ENCODE data around the gene LENG8.
"Not testable (repeated sequence)": the region's sequence is repeated elsewhere in the genome, so short reads cannot be mapped to it uniquely, and the experiment has no call there.

Gene LENG8

GRCh38 chr19:54492568-54492967, 43.6 kb downstream of the LENG8 start:
- no peak for DNase-seq
- H3K27me3 ChIP-seq (ENCODE audit: insufficient read depth, low read length, poor library complexity), result no peaks in the 10 kb centered on the region
- ATAC-seq (ENCODE audit: insufficient read depth, low read depth), result peak; percentile 64; the same call in 2 of the 3 replicates

GRCh38 chr19:54493056-54493455, 44.1 kb downstream of the LENG8 start:
- H3K4me1 ChIP-seq (ENCODE audit: insufficient read depth, low read length), result peaks cover 11% of the 10 kb centered on the region
- H3K9ac ChIP-seq (ENCODE audit: low read depth, low read length), result peak overlapping the region; percentile 41

More at GRCh38 chr19:54492568-54492967, 43.6 kb downstream of the LENG8 start:
- peaks cover 6% of the 10 kb centered on the region; the same call in 1 of the 2 replicates for H3K4me1 ChIP-seq (ENCODE audit: insufficient read depth, low read length)
- H3K36me3 ChIP-seq (ENCODE audit: insufficient read depth, low read length), result no peaks in the 10 kb centered on the region
- peak overlapping the region; percentile 41; the same call in 1 of the 2 replicates for H3K9ac ChIP-seq (ENCODE audit: low read depth, low read length)
- no peaks in the 10 kb centered on the region for H3K9me3 ChIP-seq (ENCODE audit: insufficient read depth, low read length, severe bottlenecking)
- peaks cover 2% of the 10 kb centered on the region; the same call in 1 of the 2 replicates for H3K79me2 ChIP-seq (ENCODE audit: insufficient read depth, low read length)
- no peak for TF ChIP-seq EZH2 (IDR thresholded peaks at IDR 0.05; ENCODE audit: borderline replicate concordance, low read depth, low read length, severe bottlenecking)
- no peak for TF ChIP-seq CTCF (IDR thresholded peaks at IDR 0.05; ENCODE audit: borderline replicate concordance, extremely low read depth, low read length, poor library complexity, severe bottlenecking)
- no peak overlapping the region for H2AFZ ChIP-seq (ENCODE audit: low read depth, low read length)
- H3K4me3 ChIP-seq (ENCODE audit: low read depth in 1 of 2, low read length in 2 of 2), result no peak overlapping the region
- H3K4me2 ChIP-seq (ENCODE audit: insufficient read depth, low read length), result no peak overlapping the region
- no peak overlapping the region for H3K27ac ChIP-seq (ENCODE audit: low read length)
- no peaks in the 10 kb centered on the region; the same call in 1 of the 2 replicates for H4K20me1 ChIP-seq (ENCODE audit: insufficient read depth, low read length)

GRCh38 chr19:54493967-54494585, 45.1 kb downstream of the LENG8 start:
- Histone ChIP-seq H3K79me2 (ENCODE audit: insufficient read depth, low read length) (peaks cover 5% of the 10 kb centered on the region; the same call in 1 of the 2 replicates), H3K4me2 (ENCODE audit: insufficient read depth, low read length) (no peak overlapping the region), H4K20me1 (ENCODE audit: insufficient read depth, low read length) (no peaks in the 10 kb centered on the region; the same call in 1 of the 2 replicates), H3K9ac (ENCODE audit: low read depth, low read length) (no peak overlapping the region), H3K4me1 (ENCODE audit: insufficient read depth, low read length) (peaks cover 21% of the 10 kb centered on the region), H2AFZ (ENCODE audit: low read depth, low read length) (no peak overlapping the region), H3K27me3 (ENCODE audit: insufficient read depth, low read length, poor library complexity) (peaks cover 1% of the 10 kb centered on the region), H3K27ac (ENCODE audit: low read length) (no peak overlapping the region), H3K4me3 (ENCODE audit: low read depth in 1 of 2, low read length in 2 of 2) (no peak overlapping the region), H3K9me3 (ENCODE audit: insufficient read depth, low read length, severe bottlenecking) (no peaks in the 10 kb centered on the region), H3K36me3 (ENCODE audit: insufficient read depth, low read length) (no peaks in the 10 kb centered on the region)
- no peak for DNase-seq
- ATAC-seq (ENCODE audit: insufficient read depth, low read depth), result no peak
- TF ChIP-seq EZH2 (IDR thresholded peaks at IDR 0.05; ENCODE audit: borderline replicate concordance, low read depth, low read length, severe bottlenecking) (no peak), CTCF (IDR thresholded peaks at IDR 0.05; ENCODE audit: borderline replicate concordance, extremely low read depth, low read length, poor library complexity, severe bottlenecking) (no peak)

More at GRCh38 chr19:54493056-54493455, 44.1 kb downstream of the LENG8 start:
- not testable (repeated sequence) for H4K20me1 ChIP-seq (ENCODE audit: insufficient read depth, low read length); ATAC-seq (ENCODE audit: insufficient read depth, low read depth); H3K4me2 ChIP-seq (ENCODE audit: insufficient read depth, low read length); H3K36me3 ChIP-seq (ENCODE audit: insufficient read depth, low read length); DNase-seq; H3K79me2 ChIP-seq (ENCODE audit: insufficient read depth, low read length); H3K9me3 ChIP-seq (ENCODE audit: insufficient read depth, low read length, severe bottlenecking); H2AFZ ChIP-seq (ENCODE audit: low read depth, low read length); H3K27me3 ChIP-seq (ENCODE audit: insufficient read depth, low read length, poor library complexity)
- peak overlapping the region in 1 of 2 experiments; percentile 40; a peak in 2 of 4 replicates for H3K4me3 ChIP-seq (ENCODE audit: low read depth in 1 of 2, low read length in 2 of 2)
- H3K27ac ChIP-seq (ENCODE audit: low read length), result peak overlapping the region; percentile 65

- H3K9me3 ChIP-seq (ENCODE audit: insufficient read depth, low read length, severe bottlenecking); H3K27me3 ChIP-seq (ENCODE audit: insufficient read depth, low read length, poor library complexity); H2AFZ ChIP-seq (ENCODE audit: low read depth, low read length); H3K36me3 ChIP-seq (ENCODE audit: insufficient read depth, low read length); H3K4me2 ChIP-seq (ENCODE audit: insufficient read depth, low read length); H4K20me1 ChIP-seq (ENCODE audit: insufficient read depth, low read length); H3K4me3 ChIP-seq (ENCODE audit: low read depth in 1 of 2, low read length in 2 of 2); H3K79me2 ChIP-seq (ENCODE audit: insufficient read depth, low read length); H3K9ac ChIP-seq (ENCODE audit: low read depth, low read length); DNase-seq; H3K27ac ChIP-seq (ENCODE audit: low read length): not testable (repeated sequence)
- H3K4me1 ChIP-seq (ENCODE audit: insufficient read depth, low read length), result peaks cover 22% of the 10 kb centered on the region
- peak; percentile 47; the same call in 1 of the 3 replicates for ATAC-seq (ENCODE audit: insufficient read depth, low read depth)
These were observed 46.3 kb downstream of the LENG8 start for GRCh38 chr19:54495284-54495683.

- H3K79me2 ChIP-seq (ENCODE audit: insufficient read depth, low read length); H2AFZ ChIP-seq (ENCODE audit: low read depth, low read length); H3K9me3 ChIP-seq (ENCODE audit: insufficient read depth, low read length, severe bottlenecking); H3K36me3 ChIP-seq (ENCODE audit: insufficient read depth, low read length); H3K27me3 ChIP-seq (ENCODE audit: insufficient read depth, low read length, poor library complexity); H4K20me1 ChIP-seq (ENCODE audit: insufficient read depth, low read length): not testable (repeated sequence)
- peak overlapping the region; percentile 84 for H3K27ac ChIP-seq (ENCODE audit: low read length)
- DNase-seq, result peak; percentile 69
- H3K4me2 ChIP-seq (ENCODE audit: insufficient read depth, low read length), result peak overlapping the region; percentile 22; the same call in 1 of the 2 replicates
- peaks cover 24% of the 10 kb centered on the region for H3K4me1 ChIP-seq (ENCODE audit: insufficient read depth, low read length)
- ATAC-seq (ENCODE audit: insufficient read depth, low read depth), result peak; percentile 91
- H3K9ac ChIP-seq (ENCODE audit: low read depth, low read length), result peak overlapping the region; percentile 60
- peak overlapping the region; percentile 25 to 54; a peak in 3 of 4 replicates for H3K4me3 ChIP-seq (ENCODE audit: low read depth in 1 of 2, low read length in 2 of 2)
These were observed 48.9 kb downstream of the LENG8 start for GRCh38 chr19:54497747-54498450.

- not testable (repeated sequence) for H4K20me1 ChIP-seq (ENCODE audit: insufficient read depth, low read length); H3K79me2 ChIP-seq (ENCODE audit: insufficient read depth, low read length); H2AFZ ChIP-seq (ENCODE audit: low read depth, low read length); H3K9me3 ChIP-seq (ENCODE audit: insufficient read depth, low read length, severe bottlenecking); H3K27me3 ChIP-seq (ENCODE audit: insufficient read depth, low read length, poor library complexity); H3K36me3 ChIP-seq (ENCODE audit: insufficient read depth, low read length); ATAC-seq (ENCODE audit: insufficient read depth, low read depth)
- DNase-seq, result peak; percentile 38
- Histone ChIP-seq H3K9ac (ENCODE audit: low read depth, low read length) (peak overlapping the region; percentile 60), H3K4me3 (ENCODE audit: low read depth in 1 of 2, low read length in 2 of 2) (peak overlapping the region; percentile 25 to 54; a peak in 3 of 4 replicates), H3K4me1 (ENCODE audit: insufficient read depth, low read length) (peaks cover 24% of the 10 kb centered on the region), H3K4me2 (ENCODE audit: insufficient read depth, low read length) (0 out of 2 replicates have a peak overlapping the region, but pooled peaks have one; percentile 22), H3K27ac (ENCODE audit: low read length) (peak overlapping the region; percentile 84)
These were observed 49.4 kb downstream of the LENG8 start for GRCh38 chr19:54498451-54498772.
